ENCODE data around the gene ANKLE1. TPM values are rescaled to one million over a fixed set of nuclear protein-coding genes. Genes with fewer than 3 reads are reported as not detected.

Gene ANKLE1
- total and polyA plus RNA-seq, 10 of the 15 experiments (the other 5 are each of a cell fraction or from before 2014, with no cell fraction given) = 2.2 to 17.9 (median 10.9) TPM

- ChIA-PET SMC1A (ENCODE audit: uncharacterized antibody, unreplicated experiment) (interaction anchor here (1.7 kb wide), 1 partner anchor 99 kb away, joined by 3 read pairs; no protein-coding TSS in a partner anchor), RAD21 (ENCODE audit: unreplicated experiment) (no interaction called here), CTCF (interaction anchor here (1.0 to 1.6 kb wide), 4 partner anchors 19 to 103 kb away, joined by 3 to 5 read pairs (median 4); partner anchors contain the start of gene MRPL34), POLR2A (no interaction called here)
- no TSS peak for BruUV-seq (replicated peaks)
- in situ Hi-C loops (cut with MboI) = loop anchor here (5.0 kb wide), 1 partner anchor 214 kb away; no protein-coding TSS in a partner anchor
- ATAC-seq (no peak), FAIRE-seq (no peak), DNase-seq (ENCODE audit: low read depth, low spot score) (no peak)
- Histone ChIP-seq H3K9ac (ENCODE audit: control insufficient read depth, insufficient read depth, low read length) (no peak overlapping the region), H3K79me2 (ENCODE audit: control insufficient read depth, insufficient read depth, low read length) (no peaks in the 10 kb centered on the region; the same call in 1 of the 2 replicates), H4K20me1 (ENCODE audit: control insufficient read depth, insufficient read depth) (no peaks in the 10 kb centered on the region), H2AFZ (ENCODE audit: control insufficient read depth, low read depth, low read length) (no peak overlapping the region), H3K9me3 (replicated peaks; ENCODE audit: control insufficient read depth, insufficient read depth, low read length) (no peaks in the 10 kb centered on the region), H3K36me3 (ENCODE audit: control insufficient read depth in 2 of 2, insufficient read depth in 2 of 2, low read length in 1 of 2) (peaks cover 0 to 7% of the 10 kb centered on the region in 2 experiments; a peak in 2 of 4 replicates), H3K27me3 (replicated peaks in 1 of 2; ENCODE audit: control insufficient read depth in 2 of 2, insufficient read depth in 2 of 2, low read length in 1 of 2) (no peaks in the 10 kb centered on the region), H3K27ac (ENCODE audit: control insufficient read depth, insufficient read depth) (no peak overlapping the region), H3K4me1 (ENCODE audit: control insufficient read depth, insufficient read depth, low read length) (peaks cover 4% of the 10 kb centered on the region), H3K4me2 (ENCODE audit: control insufficient read depth, insufficient read depth) (no peak overlapping the region), H3K4me3 (no peak overlapping the region)
- 98% methylated on average over 9 of the region's 9 CpGs for WGBS (ENCODE audit: insufficient coverage, insufficient replicate concordance, low lambda C conversion rate, missing lambda C conversion rate)
- intact Hi-C loops (cut with micrococcal nuclease; ENCODE audit: unreplicated experiment) = no loop called here
- TF ChIP-seq JUNB (IDR thresholded peaks at IDR 0.05) (no peak), POLR2A (IDR thresholded peaks at IDR 0.05; ENCODE audit: low read depth, low read length) (no peak), ZNF207 (IDR thresholded peaks at IDR 0.05; ENCODE audit: borderline replicate concordance) (no peak), FOXK2 (IDR thresholded peaks at IDR 0.05) (no peak), NBN (IDR thresholded peaks at IDR 0.05) (no peak), GABPA (IDR thresholded peaks at IDR 0.05; ENCODE audit: low read depth) (no peak), CBX3 (IDR thresholded peaks at IDR 0.05; ENCODE audit: borderline replicate concordance, low read depth) (no peak), MEF2A (IDR thresholded peaks at IDR 0.05; ENCODE audit: insufficient read depth, low read depth, low read length) (no peak), PKNOX1 (IDR thresholded peaks at IDR 0.05) (no peak), MTA2 (IDR thresholded peaks at IDR 0.05; ENCODE audit: low read depth) (no peak)
- TF ChIP-seq, protein P1, sequence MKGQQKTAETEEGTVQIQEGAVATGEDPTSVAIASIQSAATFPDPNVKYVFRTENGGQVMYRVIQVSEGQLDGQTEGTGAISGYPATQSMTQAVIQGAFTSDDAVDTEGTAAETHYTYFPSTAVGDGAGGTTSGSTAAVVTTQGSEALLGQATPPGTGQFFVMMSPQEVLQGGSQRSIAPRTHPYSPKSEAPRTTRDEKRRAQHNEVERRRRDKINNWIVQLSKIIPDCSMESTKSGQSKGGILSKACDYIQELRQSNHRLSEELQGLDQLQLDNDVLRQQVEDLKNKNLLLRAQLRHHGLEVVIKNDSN (IDR thresholded peaks at IDR 0.05; ENCODE audit: borderline replicate concordance, extremely low read length, insufficient read depth, low read depth, low read length) = no peak
- TF ChIP-seq, protein P2, sequence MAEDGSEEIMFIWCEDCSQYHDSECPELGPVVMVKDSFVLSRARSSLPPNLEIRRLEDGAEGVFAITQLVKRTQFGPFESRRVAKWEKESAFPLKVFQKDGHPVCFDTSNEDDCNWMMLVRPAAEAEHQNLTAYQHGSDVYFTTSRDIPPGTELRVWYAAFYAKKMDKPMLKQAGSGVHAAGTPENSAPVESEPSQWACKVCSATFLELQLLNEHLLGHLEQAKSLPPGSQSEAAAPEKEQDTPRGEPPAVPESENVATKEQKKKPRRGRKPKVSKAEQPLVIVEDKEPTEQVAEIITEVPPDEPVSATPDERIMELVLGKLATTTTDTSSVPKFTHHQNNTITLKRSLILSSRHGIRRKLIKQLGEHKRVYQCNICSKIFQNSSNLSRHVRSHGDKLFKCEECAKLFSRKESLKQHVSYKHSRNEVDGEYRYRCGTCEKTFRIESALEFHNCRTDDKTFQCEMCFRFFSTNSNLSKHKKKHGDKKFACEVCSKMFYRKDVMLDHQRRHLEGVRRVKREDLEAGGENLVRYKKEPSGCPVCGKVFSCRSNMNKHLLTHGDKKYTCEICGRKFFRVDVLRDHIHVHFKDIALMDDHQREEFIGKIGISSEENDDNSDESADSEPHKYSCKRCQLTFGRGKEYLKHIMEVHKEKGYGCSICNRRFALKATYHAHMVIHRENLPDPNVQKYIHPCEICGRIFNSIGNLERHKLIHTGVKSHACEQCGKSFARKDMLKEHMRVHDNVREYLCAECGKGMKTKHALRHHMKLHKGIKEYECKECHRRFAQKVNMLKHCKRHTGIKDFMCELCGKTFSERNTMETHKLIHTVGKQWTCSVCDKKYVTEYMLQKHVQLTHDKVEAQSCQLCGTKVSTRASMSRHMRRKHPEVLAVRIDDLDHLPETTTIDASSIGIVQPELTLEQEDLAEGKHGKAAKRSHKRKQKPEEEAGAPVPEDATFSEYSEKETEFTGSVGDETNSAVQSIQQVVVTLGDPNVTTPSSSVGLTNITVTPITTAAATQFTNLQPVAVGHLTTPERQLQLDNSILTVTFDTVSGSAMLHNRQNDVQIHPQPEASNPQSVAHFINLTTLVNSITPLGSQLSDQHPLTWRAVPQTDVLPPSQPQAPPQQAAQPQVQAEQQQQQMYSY (CRISPR knock-in tag; IDR thresholded peaks at IDR 0.05) = no peak
- TF ChIP-seq, protein P3, sequence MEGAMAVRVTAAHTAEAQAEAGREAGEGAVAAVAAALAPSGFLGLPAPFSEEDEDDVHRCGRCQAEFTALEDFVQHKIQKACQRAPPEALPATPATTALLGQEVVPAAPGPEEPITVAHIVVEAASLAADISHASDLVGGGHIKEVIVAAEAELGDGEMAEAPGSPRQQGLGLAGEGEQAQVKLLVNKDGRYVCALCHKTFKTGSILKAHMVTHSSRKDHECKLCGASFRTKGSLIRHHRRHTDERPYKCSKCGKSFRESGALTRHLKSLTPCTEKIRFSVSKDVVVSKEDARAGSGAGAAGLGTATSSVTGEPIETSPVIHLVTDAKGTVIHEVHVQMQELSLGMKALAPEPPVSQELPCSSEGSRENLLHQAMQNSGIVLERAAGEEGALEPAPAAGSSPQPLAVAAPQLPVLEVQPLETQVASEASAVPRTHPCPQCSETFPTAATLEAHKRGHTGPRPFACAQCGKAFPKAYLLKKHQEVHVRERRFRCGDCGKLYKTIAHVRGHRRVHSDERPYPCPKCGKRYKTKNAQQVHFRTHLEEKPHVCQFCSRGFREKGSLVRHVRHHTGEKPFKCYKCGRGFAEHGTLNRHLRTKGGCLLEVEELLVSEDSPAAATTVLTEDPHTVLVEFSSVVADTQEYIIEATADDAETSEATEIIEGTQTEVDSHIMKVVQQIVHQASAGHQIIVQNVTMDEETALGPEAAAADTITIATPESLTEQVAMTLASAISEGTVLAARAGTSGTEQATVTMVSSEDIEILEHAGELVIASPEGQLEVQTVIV (IDR thresholded peaks at IDR 0.05; ENCODE audit: borderline replicate concordance, partially characterized antibody) = no peak
- TF ChIP-seq, protein P4, sequence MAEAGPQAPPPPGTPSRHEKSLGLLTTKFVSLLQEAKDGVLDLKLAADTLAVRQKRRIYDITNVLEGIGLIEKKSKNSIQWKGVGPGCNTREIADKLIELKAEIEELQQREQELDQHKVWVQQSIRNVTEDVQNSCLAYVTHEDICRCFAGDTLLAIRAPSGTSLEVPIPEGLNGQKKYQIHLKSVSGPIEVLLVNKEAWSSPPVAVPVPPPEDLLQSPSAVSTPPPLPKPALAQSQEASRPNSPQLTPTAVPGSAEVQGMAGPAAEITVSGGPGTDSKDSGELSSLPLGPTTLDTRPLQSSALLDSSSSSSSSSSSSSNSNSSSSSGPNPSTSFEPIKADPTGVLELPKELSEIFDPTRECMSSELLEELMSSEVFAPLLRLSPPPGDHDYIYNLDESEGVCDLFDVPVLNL (IDR thresholded peaks at IDR 0.05; ENCODE audit: low read depth, low read length) = no peak
These were observed 5.1 kb downstream of the ANKLE1 start for GRCh38 chr19:17286752-17287151.

Data from GM12878 (cell line).